Coronary artery (tissue), 2 donors: ENCODE results near the gene GAL3ST2.

ENCODE experiments used
- DNase-seq: peaks from one replicate; pipeline ENCODE4 v3.0.0-alpha.2; 2017; ENCODE audit warnings: low spot score
- H3K27ac ChIP-seq, 2 donors: fragments of 200-600 bp; sonication (generic); one replicate each; pipeline ENCODE4 v1.5.1; 2016 to 2019
- H3K4me3 ChIP-seq: fragments of 200-600 bp; sonication (generic); 2 replicates; pipeline ENCODE4 v1.5.1; 2016; ENCODE audit warnings: mild to moderate bottlenecking, moderate library complexity
- TF ChIP-seq, protein P1 (sequence below): fragments of 200-600 bp; sonication (generic); IDR thresholded peaks from one replicate; pipeline ENCODE4 v1.5.1; 2019; ENCODE audit warnings: antibody characterized with exemption

Gene GAL3ST2

DNA sequence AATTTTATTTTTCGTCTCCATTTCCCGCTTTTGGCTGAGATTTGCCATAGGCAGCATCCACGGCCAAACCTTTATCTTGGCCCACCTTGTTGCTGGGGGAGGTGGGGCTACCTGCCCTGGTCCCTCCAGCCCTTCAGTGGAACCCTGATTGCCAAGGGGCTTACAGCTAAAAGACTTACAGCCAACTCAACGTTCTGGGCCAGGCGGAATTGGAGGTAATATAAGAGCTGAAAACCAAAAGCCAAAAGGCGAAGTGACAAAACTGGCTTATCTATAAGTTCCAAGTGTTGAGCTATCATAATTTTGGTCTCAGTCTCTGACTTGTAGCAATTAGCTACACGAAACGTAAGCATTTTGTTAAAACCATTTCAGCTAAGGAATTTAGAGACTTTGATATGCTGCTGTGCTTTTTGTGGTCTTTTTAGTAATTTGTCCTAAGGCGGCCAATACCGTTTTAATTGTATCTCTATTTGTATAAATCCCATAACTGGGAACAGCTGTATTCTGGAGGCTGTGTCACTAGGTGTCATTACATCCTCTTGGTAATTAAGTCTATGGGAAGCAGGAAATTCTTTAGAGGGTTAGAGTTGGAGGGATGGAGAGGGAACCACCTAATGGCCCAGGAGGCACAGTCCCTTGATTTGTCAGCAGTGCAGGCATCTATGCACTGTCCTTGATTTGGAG, 58.0 kb downstream of the GAL3ST2 start:
- Histone ChIP-seq H3K27ac (no peak overlapping the region), H3K4me3 (no peak overlapping the region)
- peak; percentile 46 for DNase-seq
- TF ChIP-seq, protein P1, sequence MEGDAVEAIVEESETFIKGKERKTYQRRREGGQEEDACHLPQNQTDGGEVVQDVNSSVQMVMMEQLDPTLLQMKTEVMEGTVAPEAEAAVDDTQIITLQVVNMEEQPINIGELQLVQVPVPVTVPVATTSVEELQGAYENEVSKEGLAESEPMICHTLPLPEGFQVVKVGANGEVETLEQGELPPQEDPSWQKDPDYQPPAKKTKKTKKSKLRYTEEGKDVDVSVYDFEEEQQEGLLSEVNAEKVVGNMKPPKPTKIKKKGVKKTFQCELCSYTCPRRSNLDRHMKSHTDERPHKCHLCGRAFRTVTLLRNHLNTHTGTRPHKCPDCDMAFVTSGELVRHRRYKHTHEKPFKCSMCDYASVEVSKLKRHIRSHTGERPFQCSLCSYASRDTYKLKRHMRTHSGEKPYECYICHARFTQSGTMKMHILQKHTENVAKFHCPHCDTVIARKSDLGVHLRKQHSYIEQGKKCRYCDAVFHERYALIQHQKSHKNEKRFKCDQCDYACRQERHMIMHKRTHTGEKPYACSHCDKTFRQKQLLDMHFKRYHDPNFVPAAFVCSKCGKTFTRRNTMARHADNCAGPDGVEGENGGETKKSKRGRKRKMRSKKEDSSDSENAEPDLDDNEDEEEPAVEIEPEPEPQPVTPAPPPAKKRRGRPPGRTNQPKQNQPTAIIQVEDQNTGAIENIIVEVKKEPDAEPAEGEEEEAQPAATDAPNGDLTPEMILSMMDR = no peak

DNA sequence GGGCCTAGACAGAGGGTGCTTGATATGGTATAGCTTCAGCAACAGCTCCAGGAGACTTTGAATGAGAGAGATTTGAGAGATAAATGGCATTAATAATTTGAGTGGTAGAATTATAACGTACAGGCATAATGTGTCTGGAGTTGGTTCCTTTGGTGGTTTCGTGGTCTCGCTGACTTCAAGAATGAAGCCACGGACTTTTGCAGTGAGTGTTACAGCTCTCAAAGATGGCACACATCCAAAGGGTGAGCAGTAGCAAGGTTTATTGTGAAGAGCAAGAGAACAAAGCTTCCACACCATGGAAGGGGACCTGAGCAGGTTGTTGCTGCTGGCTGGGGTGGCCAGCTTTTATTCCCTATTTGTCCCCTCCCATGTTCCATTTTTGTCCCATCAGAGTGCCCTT, 59.0 kb downstream of the GAL3ST2 start:
- H3K27ac ChIP-seq = no peak overlapping the region
- H3K4me3 ChIP-seq = no peak overlapping the region
- DNase-seq = no peak
- TF ChIP-seq, protein P1 = no peak

DNA sequence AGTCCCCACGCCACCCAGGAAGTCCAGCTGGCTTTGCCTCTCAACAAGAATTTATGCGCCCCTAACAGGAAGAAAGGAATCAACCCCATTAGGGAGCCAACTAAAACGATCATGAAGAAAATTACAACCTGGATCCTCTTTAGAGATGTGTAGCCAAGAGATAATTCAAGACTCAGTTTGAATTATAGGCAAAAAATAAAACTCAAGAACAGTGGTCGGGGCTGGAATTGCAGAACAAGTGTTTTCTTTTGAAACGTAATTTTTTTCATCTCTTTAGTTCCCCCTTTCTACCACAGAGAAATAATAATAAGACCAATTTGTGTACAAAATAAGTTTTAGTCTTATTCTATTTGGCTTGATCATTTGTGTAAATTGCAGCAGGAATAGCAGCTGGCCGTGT, 59.7 kb downstream of the GAL3ST2 start:
- H3K27ac ChIP-seq = no peak overlapping the region
- TF ChIP-seq, protein P1 = no peak
- DNase-seq = no peak
- H3K4me3 ChIP-seq = no peak overlapping the region

DNA sequence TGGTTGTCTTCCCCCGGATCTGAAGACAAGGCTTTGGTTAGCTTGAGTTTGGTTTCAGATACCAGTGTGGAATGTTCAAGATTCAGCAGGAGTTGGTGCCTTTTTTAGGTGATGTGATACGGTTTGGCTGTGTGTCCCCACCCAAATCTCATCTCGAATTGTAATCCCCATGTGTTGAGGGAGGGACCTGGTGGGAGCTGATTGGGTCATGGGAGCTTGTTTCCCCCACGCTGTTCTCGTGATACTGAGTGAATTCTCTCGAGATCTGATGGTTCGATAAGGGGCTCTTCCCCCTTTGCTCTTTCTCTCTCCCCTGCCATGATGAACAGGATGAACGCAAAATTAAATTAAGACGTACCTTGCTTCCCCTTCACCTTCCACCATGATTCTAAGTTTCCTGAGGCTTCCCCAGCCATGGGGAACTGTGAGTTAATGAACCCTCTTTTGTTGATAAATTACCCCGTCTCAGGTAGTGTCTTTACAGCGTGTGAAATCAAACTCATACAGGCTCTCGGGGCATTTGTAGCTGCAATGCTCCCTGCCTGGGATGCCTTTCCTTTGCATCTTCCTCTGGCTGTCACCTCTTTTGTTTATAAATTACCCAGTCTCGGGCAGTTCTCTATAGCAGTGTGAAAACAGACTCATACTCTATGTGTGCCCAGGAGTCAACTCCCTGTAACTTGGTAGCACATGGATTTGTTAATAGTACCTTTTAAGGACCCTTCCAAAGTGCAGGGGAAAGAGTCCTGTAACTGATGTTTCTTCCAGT, 60.8 kb downstream of the GAL3ST2 start:
- TF ChIP-seq, protein P1 = no peak
- peak; percentile 17 for DNase-seq
- Histone ChIP-seq H3K4me3 (no peak overlapping the region), H3K27ac (no peak overlapping the region)

DNA sequence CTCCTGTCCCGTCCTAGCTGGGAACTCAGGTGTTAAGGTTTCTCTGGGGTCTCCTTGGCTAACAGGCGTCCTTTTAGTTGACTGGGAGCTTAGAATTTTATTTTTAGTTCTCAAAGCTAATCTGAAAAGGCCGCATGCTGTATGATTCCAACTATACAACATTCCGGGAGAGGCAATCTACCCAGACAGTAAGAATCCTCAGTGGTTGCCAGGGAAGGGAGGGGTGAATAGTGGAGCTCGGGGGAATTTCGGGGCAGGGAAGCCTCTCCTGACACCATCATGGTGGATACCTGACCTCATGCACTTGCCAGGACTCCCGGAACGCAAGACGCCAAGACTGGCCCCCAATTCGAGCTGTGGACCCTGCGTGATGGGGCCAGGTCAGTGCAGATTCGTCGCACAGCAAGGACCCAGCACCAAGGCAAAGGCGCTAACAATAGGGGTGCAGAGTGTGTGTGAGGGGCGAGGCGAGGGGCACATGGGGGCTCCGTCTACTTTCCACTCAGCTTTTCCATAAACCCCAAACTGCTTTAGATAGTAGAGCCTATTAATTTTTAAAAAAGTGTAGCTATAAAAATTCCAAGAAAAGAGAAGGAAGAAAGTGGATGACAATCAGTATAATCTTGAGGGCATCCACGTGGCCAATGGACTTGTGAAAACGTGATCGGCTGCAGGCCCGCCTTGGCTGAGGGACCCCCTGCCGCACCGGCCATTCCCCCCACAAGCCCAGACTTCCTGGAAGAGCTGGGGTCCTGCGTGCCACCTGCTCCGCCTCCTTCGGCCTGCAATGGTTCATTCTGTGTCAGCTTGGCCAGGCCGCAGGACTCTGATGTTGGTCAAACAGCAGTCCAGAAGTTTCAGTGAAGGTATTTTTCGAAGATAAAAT, 64.8 kb downstream of the GAL3ST2 start:
- Histone ChIP-seq H3K4me3 (no peak overlapping the region), H3K27ac (no peak overlapping the region)
- DNase-seq = peak; percentile 73
- TF ChIP-seq, protein P1 = no peak

DNA sequence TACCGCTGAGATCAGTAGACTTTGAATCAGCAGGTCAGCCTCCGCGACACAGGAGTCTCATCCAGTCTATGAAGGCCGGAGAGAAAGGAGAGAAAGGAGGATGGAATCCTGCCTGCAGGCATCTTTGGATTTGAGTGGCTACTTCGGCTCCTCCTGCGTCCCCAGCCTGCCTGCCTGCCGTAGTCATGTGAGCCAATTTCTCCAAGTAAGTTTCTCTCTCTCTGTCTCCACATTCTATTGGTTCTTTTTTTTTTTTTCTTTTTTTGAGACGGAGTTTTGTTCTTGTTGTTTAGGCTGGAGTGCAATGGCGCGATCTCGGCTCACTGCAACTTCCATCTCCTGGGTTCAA, 65.4 kb downstream of the GAL3ST2 start:
- Histone ChIP-seq H3K4me3 (no peak overlapping the region), H3K27ac (no peak overlapping the region)
- DNase-seq = no peak
- TF ChIP-seq, protein P1 = no peak
